D721Med (cell line): ENCODE data around the gene CCDC27.

Experiments used
- DNase-seq: peaks from one replicate; pipeline ENCODE4 v3.0.0; 2011; ENCODE audit warnings: low spot score; ENCODE audit not compliant: insufficient read length
- FAIRE-seq: peaks from 2 replicates; lab custom pipeline; 2011; peaks lifted over from hg19 to GRCh38; lab: Jason Lieb, UNC
- TF ChIP-seq, protein P1 (sequence below): IDR thresholded peaks from 2 replicates; pipeline ENCODE4 v1.5.1; 2012; ENCODE audit warnings: mild to moderate bottlenecking, control low read depth; ENCODE audit not compliant: insufficient read depth; ENCODE audit errors: missing control alignments

CCDC27 gene

DNA sequence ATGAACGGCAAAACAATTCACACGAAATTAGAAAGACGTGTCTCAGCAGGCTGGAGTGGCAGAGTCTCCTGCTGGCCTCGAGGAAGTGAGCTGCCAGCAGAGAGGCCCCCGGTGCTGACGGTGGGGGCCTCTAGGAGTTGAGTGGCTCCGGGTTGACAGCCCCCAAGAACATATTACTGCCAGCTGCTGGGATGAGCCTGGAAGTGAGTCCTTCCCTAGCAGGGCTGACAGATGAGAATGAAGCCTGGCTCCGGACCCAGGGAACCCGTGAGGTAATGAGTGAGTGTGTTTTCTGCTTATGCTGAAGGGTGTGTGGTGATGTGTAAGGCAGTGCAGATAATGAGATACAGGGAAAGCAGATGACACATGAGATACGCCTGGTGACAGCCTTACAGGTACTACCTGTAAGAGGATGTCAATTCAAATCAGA, 67.5 kb downstream of the CCDC27 start:
- FAIRE-seq: no peak
- DNase-seq: no peak
- TF ChIP-seq, protein P1, sequence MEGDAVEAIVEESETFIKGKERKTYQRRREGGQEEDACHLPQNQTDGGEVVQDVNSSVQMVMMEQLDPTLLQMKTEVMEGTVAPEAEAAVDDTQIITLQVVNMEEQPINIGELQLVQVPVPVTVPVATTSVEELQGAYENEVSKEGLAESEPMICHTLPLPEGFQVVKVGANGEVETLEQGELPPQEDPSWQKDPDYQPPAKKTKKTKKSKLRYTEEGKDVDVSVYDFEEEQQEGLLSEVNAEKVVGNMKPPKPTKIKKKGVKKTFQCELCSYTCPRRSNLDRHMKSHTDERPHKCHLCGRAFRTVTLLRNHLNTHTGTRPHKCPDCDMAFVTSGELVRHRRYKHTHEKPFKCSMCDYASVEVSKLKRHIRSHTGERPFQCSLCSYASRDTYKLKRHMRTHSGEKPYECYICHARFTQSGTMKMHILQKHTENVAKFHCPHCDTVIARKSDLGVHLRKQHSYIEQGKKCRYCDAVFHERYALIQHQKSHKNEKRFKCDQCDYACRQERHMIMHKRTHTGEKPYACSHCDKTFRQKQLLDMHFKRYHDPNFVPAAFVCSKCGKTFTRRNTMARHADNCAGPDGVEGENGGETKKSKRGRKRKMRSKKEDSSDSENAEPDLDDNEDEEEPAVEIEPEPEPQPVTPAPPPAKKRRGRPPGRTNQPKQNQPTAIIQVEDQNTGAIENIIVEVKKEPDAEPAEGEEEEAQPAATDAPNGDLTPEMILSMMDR: no peak

DNA sequence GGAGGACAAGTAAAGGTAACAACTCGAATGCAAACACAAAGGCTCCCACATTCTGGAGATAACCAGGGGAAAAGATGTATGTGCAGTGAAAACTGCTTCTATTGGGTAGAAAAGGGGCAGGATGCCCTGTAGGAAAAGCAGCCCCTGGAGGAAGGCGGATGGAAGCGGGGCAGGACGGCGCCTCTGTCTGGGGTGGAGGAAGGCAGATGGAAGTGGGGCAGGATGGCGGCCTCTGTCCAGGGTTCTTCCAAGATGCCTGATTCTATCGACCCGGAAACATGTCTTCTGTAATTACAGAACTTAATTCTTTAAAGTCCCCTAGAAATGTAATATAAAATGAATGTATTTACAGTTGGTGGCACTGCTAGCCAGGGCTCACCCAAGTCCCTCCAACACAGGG, 68.1 kb downstream of the CCDC27 start:
- TF ChIP-seq, protein P1: no peak
- DNase-seq (no peak), FAIRE-seq (no peak)

DNA sequence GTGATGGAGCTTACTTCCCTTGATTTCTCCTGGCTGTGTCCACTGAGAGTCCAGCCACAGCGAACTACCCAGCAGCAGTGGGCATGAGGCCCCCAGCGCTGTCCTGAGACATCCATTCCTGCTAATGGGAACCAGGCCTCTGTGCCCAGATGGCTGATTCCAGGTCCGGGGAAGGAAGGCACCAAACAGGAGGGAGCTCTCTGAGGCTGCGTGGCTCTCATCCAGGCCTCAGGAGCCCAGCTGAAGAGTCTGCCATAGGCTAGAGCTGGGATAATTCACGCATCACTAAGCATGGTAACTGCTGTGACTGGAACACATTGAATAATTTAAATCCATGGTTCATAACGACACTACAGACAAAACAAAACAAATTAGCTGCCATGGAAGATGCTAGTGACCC, 68.8 kb downstream of the CCDC27 start:
- FAIRE-seq: no peak
- TF ChIP-seq, protein P1: no peak
- DNase-seq: peak; percentile 27
